ENCODE results near the gene MEST. TPM values are rescaled to one million over a fixed set of nuclear protein-coding genes. Genes with fewer than 3 reads are reported as not detected.
A peak's percentile ranks its signal among the peaks of the same experiment; 100 is the strongest.
"Not testable (repeated sequence)": the region's sequence is repeated elsewhere in the genome, so short reads cannot be mapped to it uniquely, and the experiment has no call there.

Gene MEST
- total RNA-seq, 1 donor from 2014 or later = 951 TPM

DNA sequence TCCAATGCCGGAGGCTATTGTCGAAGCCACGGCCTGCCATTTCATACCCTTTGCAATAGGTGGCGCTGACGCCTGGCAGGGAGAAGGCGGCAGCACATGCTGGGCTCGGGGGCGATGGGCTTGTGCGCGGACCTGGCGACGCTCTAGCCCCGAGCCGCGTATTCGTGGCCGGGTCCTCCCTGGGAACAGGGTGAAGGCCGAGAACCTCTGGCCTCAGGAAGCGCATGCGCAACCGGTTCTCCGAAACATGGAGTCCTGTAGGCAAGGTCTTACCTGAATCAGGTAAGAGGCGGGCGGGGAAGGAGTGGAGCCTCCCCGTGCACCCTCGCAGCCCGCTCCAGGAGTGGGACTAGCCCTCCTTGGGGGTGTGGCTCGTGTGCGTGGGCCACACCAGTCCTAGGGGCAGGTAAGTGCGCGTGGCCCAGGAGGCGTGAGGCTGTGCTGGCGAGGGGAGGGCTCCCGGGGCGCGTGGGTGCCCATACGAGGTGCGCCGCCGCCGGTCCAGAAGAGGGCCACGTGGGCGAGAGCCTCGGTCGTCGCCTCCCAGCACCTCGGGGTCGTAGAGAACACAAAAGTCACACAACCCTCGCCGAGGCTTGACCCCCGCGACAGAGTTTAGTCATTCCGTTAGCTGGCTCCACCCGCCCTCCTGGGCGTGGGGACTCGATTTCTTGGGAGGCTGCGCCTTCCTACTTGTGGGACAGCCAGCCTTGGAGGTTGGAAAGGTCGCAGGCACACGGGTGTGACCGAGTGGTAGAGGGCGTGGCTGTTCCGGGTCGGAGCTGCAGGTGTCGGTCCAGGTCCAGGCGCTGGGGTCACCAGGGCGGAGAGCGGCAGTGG lies 5.6 kb upstream of the MEST start:
- DNase-seq = peak; percentile 76

DNA sequence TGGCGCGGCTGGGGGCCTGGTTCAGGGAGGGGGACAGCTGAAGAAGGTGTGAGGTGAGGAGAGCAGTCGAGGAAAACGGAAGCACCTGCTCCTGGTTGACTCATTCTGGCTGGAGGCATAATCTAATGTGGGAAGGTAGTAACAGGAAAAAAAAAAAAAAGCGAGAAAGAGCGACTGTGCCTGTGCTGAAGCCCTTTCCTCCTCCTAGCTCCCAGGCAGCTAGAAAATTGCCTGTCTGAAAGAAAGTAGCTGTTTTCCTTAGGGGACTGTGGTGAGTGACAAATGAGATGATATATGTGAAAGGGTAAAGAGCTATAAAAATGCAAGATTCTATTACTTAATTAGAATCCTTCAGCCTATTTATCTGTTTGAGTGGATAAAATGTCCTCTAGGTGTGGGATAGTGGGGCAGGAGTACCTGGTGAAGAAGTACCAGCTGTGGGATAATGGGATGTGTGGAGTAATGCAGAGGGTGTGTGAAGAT lies 4.9 kb upstream of the MEST start:
- DNase-seq = peak; percentile 18

DNA sequence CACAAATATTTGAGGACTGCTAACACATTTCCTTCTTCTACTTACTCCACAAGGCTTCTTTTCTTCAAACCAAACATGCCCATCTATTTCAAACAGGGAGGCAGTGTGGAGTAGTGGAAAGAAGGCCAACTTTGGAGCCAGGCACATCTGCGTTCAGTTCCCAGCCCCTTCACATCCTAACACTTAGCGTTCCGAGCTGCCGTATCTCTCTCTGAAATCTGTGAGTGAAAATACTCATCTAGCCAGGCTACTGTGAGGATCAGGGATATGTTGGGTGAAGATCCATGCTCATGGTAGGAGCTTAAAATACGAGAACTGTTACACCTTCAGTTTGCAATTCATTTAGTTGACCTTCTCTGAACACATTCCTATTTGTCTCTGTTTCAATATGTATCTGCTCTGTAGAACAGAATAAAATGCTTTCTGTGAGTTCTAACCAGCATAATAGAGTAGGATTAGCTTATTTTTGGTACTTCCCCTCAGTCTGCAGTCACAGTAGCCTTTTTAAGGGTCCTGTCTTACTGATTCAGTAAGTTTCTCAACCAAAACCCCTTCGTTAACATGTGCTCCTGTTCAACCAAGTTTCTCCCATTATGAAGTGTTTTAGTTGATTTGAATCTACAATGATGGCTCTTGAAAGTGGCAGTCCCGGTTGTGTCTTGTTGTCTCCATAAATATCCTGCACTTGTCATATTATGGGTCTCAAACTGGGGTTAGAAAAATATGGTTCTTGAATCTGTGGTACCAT lies 3.3 kb upstream of the MEST start:
- DNase-seq = peak; percentile 56

DNA sequence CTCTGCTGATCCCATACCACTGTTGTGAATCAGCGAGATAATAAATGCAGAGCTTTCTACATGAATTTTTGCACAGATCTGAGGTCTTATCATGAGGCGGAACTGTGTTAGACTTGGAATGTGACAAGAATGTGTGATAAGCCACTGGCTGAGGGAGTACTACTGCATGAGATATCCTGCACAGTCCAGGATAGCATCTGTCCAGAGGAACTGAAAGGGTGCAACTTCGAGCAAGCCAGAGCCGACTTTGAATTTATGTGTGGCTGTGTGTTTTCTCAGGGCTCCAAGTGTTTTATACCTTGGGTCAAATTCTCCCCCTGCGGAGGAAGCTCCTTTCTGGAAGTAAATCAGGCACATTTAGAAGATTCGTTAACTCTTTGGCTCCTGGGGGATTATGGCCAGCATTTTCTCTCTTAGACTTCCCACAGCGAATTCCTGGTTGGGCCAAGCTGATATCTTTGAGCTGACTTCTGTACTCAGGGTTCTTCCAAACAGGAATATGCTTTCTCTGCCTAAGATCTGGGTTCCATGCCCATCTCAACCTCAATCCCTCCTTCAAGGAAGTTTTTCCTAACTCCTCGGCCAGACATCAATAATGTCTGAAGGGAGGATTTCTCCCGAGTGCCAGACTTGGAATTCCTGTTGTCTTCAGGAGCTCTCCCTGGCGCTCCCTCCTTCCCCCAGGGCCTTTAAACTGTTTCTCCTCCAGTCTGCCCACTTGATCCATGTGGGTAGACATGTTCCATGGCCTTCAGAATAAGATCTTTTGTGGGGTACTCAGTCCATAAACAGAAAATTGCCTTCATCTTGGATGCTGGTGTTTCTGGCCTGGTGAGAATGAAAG lies 2.5 kb upstream of the MEST start:
- DNase-seq = peak; percentile 76

DNA sequence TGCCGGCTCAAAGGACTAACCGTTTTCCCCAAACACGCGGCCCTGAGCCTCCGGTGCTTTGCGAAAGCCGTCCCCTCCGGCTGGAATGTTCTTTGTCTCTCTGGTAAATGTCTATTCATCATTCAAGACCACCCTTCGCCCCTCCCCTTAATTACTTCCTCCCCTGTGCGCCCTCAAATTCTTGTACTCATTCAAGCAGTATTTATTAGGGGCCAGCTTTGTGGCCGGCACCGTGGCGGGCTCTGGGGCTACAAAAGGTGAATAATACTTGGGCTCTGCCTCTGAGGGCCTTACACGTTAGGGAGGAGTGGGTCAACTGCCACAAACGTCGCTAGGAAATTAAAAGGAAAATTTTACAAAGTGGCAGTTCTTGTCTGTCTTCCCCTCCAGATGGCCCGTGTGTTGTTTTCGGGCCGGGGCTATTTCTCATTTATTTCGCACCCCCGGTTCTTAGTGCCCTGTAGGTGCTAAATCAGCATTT lies 1.5 kb upstream of the MEST start:
- DNase-seq = peak; percentile 79

DNA sequence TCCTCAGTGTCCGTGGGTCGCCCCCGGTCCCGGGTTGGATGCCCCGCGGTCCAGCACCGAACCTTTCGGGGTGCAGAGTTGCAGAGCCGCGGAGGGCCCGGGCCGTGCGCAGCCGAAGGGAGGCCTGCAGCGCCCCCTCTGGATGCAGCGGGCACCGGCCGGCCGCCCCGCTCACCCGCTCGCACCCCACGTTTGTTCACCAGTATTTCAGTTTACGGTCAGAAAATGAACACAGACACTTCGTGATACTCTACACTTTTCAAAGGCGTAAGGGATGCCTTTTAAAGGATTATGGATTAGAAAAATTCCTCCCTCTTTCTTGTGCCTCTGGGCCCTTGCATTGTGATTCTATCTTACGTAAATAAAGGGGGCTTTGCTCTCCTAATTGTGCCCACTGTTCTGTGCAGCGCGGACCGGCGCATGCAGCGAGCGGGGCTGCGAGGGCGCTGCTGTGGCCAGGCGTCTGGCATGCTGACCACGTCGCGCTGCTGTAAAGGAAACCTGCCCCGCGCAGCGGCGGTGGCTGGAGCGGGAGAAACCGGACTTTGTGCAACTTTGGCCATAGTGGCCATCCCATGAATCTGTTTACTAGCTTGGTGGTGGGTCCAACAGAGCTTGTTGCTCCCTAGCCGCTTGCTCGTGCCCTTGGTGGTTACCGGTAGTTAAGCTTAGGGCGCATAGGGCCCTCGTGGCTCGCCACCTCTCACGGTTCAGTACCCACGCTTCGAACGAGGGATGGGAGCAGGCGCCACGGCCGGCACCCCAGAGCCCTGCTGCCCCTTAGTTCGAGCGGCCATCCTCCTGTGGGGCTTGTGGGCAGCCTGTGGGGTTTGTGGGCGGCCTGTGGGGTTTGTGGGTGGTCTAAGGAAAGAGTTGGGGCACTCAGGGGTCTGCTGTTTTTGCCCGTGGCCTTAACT lies 739 bp upstream of the MEST start:
- peak; percentile 77 for DNase-seq

DNA sequence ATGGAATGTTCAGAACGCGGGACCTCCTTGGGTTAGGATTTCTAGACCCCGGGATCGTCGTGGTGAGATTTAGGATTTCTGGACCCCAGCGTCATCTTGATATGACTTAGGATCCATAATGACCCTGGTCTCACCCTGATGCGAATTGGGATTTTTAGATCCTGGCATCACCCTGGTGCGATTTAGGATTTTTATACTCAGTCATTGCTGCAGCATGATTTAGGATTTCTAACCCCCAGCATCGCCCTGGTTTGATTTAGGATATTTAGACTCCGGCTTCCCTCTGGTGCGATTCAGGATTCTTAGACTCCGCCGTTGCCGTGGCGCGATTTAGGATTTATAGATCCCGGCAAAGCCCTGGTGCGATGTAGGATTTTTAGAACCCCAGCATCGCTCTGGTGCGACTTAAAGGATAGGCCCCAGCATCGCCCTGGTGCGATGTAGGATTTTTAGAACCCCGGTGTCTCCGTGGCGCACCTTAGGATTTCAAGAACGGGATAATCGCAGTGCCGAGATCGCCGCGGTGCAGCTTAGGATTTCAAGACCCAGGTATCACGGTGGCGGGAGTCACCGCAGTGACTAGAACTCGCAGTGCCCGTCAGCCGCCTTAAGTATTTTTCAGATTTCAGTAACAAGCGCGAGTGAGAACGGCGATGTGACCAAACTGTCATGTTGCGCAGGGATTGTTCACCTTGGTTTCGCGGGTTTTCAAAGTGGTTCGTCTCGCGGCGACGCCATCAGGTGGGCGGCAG lies 814 bp downstream of the MEST start:
- no peak for DNase-seq

DNA sequence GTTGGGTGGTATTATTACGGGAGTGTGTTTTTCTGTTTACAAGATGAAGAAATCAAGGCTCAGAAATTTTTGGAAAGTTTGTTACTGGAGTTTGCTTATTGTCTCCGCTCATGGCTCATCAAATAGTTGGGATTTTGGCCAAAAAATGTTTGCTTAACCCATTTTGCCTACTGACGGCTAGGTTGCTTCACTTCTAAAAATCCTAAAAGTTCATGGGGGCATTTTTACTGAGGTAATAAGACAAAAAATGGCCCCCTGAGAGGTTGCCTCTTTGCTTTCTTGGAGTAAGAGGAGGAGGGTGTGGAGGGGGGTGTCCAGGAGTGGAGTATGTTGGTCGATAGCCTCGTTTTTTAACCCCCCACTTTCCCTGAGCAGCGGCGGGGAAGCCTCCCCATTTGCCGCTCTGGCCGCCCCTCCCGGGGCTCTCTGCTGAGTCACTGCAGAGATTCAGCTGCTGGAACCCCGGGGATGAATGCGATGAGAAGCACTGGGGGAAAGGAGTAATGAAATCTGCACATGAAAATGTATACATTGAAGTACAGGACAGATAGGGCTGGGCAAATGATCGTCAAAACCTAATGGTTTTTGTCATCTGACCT lies 1.5 kb downstream of the MEST start:
- peak; percentile 40 for DNase-seq

DNA sequence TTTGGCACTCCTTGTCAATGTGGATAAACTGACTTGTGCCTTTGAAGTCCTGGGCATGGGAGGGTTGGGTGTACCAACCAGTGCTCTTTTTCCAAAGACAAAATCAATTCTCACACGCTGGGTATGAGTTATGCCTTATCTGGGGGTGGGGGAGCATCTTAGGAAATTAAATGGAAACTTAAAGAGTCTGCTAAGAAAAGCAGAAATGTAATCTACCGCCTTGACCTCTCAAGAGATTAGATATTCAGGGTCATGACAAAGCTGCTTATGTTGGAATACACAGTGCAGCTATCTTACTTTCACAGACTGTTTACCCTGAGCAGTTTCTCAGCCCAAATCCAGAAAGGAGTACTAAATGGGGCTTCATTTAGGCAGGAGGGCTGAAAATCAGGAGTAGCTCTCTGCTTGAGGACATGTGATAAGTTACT lies 2.6 kb downstream of the MEST start:
- no peak for DNase-seq

DNA sequence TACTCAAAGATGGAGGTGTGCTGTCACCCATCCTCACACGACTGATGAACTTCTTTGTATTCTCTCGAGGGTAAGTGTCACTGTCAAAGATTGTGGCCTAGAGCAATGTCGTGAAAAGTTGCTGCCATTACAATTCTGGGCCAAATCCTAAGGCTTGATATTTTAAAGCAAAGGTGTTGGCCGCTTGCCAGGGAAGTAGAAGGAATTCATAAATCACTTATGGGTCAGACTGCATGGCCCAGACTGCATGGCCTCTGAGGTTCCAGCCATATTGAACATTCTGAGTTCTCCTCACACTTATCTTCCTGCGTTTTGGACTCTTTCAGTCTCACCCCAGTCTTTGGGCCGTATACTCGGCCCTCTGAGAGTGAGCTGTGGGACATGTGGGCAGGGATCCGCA lies 8.6 kb downstream of the MEST start:
- DNase-seq = no peak

DNA sequence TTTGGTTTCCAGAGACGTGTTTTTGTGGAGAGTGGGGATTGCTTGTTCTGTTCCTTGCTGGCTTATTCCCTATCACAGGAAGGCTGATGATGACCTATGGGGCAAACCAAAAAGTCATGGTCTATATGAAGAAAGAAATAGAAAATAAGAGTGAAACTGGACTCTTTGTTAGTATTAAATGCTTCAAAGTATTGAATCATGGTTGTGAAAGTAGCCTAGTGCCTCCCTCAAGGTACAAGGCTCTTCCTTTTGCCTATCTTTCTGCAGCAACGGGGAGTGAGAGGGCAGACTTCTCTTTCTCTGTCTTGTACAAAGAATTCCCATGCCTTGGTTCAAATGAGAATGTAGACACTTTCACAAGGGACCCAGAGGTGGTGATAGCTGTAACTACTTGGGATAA lies 9.0 kb downstream of the MEST start:
- DNase-seq = no peak

DNA sequence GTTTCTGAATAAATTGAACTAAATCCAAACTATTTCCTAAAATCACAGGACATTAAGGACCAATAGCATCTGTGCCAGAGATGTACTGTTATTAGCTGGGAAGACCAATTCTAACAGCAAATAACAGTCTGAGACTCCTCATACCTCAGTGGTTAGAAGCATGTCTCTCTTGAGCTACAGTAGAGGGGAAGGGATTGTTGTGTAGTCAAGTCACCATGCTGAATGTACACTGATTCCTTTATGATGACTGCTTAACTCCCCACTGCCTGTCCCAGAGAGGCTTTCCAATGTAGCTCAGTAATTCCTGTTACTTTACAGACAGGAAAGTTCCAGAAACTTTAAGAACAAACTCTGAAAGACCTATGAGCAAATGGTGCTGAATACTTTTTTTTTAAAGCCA lies 13.9 kb downstream of the MEST start:
- DNase-seq = no peak

DNA sequence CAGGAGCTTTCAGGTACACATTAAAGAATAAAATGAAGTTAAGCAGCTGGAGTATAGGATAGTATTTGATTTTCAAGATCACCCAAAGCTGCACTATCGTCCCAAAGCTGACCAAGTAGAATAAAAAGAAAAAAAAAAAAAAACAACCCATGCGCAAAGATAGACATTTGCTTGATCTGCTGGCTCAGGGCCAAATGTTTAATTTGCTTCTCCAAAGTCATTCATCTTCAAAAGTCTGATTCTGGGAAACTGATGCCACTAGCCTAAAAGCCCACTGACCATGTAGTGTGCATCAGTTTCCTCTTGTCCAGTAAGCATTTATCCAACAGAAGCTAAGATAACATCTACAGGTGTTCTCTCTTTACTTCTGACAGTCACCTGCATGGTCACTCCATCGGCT lies 14.5 kb downstream of the MEST start:
- DNase-seq = no peak

DNA sequence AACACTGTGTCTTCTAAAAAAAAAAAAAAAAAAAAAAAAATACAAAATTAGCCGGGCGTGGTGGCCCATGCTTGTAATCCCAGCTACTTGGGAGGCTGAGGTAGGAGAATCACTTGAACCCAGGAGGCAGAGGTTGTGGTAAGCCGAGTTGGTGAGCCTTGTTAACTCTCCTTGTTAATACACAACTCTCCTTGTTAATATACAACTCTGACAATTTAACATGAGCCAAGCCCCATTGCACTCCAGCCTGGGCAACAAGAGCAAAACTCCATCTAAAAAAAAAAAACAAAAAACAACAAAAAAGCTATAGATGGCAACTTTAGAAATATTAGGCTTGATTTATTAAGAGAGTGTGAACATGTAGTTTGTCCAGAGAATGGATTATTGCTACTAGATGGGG lies 20.2 kb downstream of the MEST start:
- not testable (repeated sequence) for DNase-seq

DNA sequence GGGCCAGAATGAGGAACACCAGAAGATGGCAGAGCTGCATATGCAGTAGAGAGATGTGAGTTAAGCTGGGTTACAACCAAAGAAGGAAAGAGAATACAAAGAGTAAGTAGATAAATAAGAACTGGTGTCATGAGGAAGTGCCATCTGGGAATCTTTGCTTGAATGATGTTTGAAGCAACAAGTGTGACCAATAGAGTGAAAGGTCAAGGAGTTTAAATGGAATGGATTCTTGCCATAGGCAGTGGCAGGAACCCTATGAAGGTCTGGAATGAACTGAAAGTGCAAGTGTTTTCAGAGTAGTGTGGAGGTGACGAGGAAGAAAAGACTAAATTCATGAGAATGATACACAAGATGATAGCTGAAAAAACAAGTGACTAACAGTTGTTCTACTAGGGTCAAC lies 21.6 kb downstream of the MEST start:
- DNase-seq = no peak

DNA sequence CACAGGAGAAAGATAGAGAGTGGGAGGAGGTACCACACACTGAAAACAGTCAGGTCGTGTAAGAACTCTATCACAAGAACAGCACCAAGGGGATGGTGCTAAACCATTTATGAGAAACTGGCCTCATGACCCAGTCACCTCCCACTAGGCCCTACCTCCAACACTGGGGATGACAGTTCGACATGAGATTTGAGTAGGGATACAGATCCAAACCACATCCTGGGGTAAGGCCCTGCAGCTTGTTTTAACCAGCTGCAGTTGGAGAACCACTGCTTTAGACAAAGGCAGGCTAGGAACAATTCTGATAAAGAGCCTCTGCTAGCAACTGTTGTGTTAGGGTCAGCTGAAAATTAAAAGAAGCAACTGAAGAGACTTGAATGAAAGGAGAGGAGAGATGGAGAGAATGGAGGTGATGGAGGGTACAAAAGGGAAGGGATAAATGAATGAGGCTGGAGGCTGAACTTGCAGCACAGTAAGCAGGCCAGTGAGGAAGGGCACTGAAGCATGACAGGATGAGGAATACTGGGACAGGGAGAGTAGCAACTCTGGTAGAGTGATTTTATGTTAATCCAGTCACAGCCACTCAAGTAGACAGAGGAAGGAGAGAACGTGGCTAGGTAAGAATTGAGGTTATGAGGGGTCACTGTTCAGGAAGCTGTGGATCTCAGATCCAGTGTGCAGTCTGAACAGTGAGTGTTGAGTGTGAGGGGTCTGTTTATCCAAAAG lies 23.6 kb downstream of the MEST start:
- no peak for DNase-seq

DNA sequence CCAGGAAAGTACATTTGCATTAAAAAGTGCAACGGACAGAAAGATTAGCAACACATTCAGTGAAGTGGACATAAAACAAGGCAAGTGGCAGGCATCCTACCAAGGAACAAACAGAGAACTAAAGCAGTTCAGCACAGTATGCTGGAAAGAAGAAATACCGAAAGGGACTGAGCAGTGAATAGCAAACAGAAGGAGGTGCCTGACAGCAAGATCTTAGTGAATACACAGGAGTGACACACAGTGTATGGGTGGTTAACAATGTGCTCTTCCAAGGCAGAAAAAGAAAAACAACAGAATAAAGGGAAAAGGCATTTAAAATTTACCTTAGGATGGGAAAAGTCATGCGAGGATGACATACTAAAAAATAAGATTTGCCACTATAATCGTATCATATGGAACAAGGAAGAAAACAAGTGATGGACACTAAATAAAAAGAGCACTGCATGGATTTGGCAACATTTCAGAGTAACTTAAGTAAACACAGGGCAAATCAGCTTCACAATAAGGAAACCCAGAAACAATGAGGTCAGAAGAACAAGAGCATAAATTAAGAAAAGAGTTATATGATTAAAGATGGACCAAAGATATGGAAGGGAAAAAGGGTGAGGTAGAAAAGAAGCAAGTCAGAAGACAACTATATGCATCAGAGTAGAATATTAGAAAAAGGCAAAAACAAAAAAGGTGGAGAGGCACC lies 29.5 kb downstream of the MEST start:
- DNase-seq = no peak

DNA sequence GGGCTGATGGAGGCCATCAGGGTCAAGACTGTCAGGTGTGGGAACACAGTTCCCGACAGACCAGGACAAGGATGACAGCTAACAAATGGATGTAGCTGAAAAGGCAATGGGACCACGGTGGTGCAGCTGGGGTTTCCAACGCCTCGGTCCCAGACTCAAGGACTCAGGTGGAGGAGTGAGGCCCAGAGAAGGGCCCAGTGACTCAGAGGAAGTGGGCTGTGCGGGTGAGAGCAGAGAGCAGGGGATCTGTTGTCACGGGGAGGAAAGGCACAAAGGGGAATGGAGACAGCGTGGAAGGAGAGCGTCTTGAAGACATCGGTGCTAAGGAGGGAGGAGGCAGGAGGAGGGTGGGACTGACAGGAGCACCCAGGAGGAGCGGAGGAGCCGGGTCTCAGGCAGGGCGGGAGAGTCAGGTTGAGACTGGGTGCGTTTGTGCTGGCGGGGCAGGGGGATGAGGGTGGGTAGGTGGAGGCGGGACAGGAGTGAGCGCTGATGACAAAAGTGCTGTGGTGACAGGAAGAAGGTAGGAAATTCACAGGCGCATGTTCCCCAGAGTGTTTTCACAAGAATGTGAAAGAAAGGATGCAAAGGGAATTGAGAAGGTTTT lies 31.7 kb downstream of the MEST start:
- not testable (repeated sequence) for DNase-seq

Measured in tongue (tissue), 2 donors.